DMS53 treated with DMSO at 0.1 percent for 48 hours (cell line): Measurements from ENCODE around the gene MESP2.

Experiments used
- DNase-seq: peaks from one replicate; lab custom pipeline; 2025; ENCODE audit not compliant: unreplicated experiment; lab: John Stamatoyannopoulos, UW

Gene MESP2

DNA sequence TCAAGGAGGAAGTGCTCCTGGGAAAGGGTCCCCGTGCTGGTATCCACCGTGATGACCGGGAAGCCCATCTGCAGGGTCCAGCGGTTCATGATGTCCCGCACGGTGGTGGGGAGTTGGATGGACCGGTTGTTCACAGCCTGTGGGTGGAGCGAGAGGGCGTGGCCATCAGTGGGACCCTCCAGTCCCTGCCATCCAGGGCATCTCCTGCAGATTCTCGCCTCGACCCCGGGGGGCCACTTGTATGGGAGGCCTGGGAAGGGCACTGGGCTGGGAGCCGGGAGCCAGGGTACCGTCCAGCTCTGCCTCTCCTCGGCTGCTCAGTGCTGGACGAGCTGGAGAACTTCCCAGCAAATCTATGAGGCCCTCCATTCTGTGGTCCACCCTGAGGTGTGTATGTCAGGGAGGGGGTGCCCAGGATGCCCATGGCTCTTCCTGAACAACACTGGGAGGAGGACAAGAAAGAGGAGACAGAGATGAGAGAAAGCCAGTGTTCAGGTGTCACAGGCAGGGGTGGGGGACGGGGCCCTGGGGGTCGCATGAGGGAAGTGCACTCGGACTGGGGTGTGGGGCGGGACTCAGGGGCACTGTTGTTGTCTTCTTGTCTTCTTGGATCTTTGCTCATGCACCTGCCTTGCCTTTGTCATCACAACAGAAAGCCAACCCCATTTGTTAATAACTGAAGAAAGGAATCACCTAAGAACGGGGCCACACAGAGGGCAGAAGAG, 25.5 kb downstream of the MESP2 start:
- DNase-seq, result no peak

GRCh38 chr15:89802231-89802928, 26.2 kb downstream of the MESP2 start:
- no peak for DNase-seq

DNA sequence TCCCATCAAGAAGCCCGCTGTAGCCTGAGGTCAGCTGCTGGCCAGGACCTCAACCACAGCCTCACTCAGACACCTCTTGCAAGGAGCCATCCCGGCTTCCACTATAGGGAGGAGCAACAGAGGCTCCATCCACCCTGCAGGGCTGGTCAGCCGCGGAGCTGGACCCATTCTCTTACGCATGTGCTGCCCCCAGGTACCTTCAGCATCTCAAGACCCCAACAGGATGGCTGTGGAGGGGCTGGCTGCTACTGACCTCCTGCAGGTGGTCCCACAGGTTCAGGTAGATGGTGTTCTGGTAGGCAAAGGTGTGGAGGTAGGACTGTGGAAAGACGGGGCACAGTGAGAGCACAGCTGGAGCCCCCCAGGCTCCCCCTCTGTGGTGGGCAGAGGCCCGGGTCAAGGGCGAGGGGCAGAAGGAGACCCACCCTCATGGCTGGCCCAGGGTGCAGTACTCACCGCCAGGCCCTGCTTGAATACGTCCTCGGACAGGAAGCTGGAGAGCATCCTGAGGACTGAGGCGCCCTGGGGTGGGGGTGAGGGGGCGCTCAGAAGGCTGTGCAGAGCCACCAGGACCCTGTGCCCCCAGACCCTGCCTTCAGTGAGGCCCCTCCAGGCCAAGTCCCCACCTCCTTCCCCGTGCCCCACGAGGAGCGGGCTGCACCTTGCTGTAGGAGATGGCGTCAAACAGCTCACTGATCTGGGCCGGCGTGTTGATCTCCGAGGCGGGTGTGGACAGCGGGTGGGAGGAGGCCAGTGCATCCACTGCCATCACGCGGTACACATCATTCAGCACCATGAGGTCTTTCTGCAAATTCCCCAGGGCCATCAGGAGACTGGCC, 27.1 kb downstream of the MESP2 start:
- DNase-seq, result no peak

GRCh38 chr15:89803941-89804800, 28.0 kb downstream of the MESP2 start:
- DNase-seq, result no peak

DNA sequence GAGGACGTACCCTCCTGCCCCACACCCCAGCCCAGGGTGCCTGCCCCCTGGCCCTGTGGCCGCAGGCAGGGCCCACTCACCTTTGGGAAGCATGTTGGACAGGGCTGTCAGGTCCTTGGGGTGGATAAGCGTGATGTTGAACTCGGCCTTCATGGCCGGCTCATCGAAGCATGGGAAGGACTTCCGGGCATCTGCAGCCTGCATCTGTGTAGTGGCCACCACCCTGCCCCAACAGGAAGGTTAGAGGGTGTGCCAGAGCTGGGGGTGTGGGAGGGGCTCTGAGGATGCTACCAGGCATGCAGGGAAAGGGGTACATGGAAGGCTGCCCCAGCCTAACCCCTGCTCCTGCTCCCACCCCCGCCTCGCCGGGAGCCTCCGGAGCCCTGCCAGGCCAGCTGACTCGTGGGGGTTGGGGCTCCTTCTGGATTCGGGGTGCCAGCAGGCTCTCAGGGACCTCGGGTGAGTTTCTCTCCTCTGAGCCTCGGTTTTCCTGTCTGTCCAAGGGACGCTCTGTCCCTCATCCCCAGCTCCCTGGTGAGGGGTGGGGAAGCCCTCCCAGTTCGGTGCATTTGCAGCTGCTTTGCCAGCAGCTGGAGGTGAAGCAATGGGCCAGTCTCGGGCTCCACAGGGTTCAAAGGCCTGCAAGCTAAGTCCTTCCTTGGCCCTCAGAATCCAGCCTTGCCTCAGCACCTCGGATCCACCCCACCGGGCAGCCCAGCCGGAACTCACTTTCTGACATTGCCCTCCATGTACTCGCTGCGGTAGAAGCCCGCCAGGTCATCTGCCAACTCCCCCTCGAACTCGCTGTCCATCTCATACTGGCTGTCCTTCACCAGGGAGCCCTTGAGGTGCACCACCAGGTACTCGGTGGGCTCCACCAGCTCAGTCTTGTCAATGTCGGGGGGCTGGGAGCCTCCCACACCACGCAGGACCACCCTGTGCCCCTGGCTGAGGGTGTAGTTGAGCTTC, 29.4 kb downstream of the MESP2 start:
- DNase-seq, result no peak

- no peak for DNase-seq
These were observed 30.1 kb downstream of the MESP2 start for GRCh38 chr15:89806210-89806558.

- DNase-seq, result no peak
These were observed 30.7 kb downstream of the MESP2 start for GRCh38 chr15:89806559-89807550.

DNA sequence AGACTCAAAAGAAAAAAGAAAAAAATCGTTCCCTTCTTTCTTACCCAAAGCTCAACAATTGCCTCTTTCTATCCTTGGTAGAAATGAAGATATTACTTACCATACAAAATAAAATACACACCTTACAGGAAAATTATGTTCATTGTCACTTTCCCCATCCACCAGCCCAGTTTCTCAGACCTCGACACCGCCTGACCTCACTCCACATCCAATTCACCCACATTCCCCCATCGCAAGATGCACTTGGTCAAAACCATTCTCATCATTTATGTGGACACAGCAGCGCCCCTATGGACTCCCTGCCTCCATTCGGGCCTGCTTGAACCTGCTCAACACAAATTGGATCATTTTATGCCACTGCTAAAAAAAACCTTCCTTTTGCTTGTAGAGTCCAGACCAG, 31.6 kb downstream of the MESP2 start:
- DNase-seq, result no peak

- DNase-seq, result no peak
These were observed 32.2 kb downstream of the MESP2 start for GRCh38 chr15:89808160-89808870.

DNA sequence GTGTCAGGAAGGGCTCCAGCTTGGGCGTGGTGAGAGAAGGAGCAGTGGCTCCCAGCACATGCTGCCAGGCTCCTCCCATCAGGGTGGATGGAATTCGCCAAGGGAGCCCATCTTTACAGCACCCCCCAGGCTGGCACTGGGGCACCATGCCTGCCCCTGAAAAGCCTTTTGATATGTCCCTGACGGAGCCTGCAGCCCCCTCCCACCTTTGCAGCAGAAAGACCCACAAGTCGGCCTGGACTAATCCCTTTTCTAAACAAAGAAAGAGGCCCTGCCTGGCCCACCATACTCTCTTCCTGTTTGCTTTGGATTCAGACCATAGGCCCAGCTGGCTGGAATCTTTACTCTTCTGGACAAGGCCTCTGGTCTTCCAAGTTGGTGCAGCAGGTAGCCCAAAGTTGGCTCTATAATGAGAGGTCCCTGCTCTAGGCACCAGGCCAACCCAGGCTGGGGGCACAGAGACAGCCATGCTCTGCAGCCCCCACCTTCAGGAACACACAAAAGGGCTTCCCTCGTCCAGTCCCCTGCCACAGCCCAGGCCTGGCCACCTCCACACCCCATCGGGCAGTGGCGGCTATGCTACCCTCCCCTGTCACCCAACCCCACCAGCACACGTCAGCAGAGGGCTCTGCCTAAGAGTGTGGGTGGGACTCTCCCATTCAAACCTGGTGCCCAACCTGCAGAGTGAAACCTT, 33.1 kb downstream of the MESP2 start:
- DNase-seq, result no peak

DNA sequence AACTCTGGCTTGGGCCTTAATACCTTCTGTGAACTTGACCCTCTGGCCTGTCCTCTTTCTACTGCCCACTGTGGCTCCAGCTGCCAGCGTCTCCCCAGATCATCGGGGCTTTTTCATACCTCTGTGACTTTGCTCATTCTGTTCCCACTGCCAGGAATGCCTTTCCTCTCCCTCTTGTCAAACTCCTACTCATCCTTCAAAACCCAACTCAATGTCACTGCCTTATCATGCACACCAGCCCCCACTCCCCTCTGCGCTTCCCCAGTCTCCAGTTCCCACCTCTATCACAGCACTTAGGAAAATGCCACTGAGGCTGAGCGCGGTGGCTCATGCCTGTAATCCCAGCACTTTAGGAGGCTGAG, 33.6 kb downstream of the MESP2 start:
- no peak for DNase-seq

DNA sequence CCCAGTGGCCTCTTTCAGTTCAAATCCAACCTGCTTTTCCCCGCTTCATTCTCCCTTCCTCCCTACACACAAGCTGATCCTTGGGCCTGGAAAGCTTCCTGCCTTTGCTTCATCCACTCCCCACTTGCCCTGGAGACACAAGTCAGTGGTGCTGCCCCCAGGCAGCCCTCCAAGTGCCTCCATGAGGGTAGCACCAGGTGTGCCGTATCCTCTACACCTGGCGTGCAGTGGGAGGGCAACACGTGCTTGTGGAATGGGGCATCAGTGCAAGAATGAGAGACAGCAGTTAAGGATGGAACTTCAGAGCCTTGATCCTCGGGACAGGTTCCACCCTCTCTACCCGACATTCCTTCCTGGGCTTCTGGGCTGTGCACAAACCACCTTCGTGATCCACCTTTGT, 34.7 kb downstream of the MESP2 start:
- no peak for DNase-seq

- DNase-seq, result no peak
These were observed 36.1 kb downstream of the MESP2 start for GRCh38 chr15:89812011-89812846.

DNA sequence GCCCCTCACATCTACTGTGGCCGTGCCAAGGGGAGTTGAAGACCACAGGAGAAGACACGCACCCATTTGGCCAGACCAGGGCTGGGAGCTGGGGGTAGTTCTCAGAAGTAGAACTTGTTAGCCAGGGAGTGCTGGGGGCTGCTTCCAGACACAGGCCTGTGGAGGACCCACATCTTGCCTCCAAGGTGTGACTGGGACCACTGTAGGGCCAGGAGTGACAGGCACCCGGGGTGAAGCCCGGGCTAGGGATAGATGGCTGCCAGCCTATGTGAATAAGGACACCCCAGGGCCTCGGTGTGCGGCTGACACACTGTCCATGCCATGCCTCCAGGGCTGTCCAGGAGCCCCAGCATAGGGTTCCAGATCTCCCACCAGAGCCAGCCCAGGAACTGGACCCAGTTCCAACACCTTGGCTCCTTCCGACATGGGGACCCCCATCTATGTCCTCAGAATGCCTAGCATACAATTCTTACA, 36.8 kb downstream of the MESP2 start:
- no peak for DNase-seq

DNA sequence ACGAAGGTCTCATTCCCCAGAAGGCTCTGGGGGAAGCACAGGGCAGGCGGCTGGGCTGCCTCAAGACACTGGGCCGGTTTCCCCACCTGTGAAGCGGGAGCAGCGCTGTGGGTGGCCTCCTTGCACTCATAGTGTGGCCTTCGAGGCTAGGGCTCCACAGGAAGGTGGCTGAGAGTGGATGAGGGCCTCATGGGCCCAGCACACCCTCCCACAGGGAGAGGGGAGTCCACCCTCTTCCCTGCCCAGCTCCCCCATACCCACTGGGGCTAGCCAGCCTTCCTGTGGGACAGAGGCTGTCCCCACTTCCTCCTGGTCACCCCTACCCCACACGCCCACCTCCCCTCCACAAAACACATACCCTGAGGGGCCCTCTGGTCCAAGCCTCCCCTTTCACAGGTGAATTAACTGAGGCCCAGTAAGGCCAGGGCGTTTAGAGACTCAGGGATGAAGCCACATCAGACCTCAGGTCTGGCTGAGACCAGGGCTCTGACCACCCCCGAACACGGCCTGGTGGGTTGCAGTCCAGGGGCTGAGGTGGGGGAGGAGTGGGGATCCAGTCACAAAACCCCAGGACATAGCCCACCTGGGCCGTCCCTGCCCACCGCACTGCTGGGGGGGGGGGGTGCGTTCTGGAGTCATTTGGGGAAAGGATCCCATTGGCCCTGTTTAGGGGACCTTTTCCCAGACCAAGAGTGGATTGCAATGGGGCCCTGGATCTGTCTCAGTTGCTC, 37.4 kb downstream of the MESP2 start:
- DNase-seq, result no peak
